NT2/D1 (cell line): ENCODE results near the gene MRPL24.

Experiments
- DNase-seq: peaks from one replicate; pipeline ENCODE4 v3.0.0-alpha.2; 2011; ENCODE audit warnings: low read depth, low spot score
- H3K27me3 ChIP-seq: 2 replicates; pipeline ENCODE4 v1.6.0; 2011; ENCODE audit warnings: mild to moderate bottlenecking; ENCODE audit not compliant: insufficient read length, insufficient read depth
- H3K36me3 ChIP-seq: 2 replicates; pipeline ENCODE4 v1.6.1; 2011; ENCODE audit warnings: mild to moderate bottlenecking, low read length, mixed read lengths; ENCODE audit not compliant: insufficient read depth, insufficient read length
- H3K4me1 ChIP-seq: 2 replicates; pipeline ENCODE4 v1.5.1; 2011; ENCODE audit not compliant: insufficient read depth, insufficient read length
- H3K4me3 ChIP-seq: 2 replicates; pipeline ENCODE4 v1.5.1; 2011; ENCODE audit warnings: low read depth; ENCODE audit not compliant: insufficient read length
- H3K9ac ChIP-seq: 2 replicates; pipeline ENCODE4 v1.6.0; 2011; ENCODE audit warnings: low read depth; ENCODE audit not compliant: insufficient read length
- H3K9me3 ChIP-seq: 2 replicates; pipeline ENCODE4 v1.5.1; 2011; ENCODE audit warnings: mild to moderate bottlenecking, low read length; ENCODE audit not compliant: insufficient read depth
- SUZ12 ChIP-seq: IDR thresholded peaks from 2 replicates; pipeline ENCODE4 v1.6.1; 2011; ENCODE audit not compliant: insufficient read length, insufficient read depth; ENCODE audit errors: extremely low read depth
- YY1 ChIP-seq: IDR thresholded peaks from 2 replicates; pipeline ENCODE4 v1.6.1; 2011; ENCODE audit not compliant: insufficient read length, insufficient read depth
- ZNF274 ChIP-seq: IDR thresholded peaks from 2 replicates; pipeline ENCODE4 v1.6.1; 2011; ENCODE audit warnings: mild to moderate bottlenecking, low read depth, low read length

The MRPL24 gene

DNA sequence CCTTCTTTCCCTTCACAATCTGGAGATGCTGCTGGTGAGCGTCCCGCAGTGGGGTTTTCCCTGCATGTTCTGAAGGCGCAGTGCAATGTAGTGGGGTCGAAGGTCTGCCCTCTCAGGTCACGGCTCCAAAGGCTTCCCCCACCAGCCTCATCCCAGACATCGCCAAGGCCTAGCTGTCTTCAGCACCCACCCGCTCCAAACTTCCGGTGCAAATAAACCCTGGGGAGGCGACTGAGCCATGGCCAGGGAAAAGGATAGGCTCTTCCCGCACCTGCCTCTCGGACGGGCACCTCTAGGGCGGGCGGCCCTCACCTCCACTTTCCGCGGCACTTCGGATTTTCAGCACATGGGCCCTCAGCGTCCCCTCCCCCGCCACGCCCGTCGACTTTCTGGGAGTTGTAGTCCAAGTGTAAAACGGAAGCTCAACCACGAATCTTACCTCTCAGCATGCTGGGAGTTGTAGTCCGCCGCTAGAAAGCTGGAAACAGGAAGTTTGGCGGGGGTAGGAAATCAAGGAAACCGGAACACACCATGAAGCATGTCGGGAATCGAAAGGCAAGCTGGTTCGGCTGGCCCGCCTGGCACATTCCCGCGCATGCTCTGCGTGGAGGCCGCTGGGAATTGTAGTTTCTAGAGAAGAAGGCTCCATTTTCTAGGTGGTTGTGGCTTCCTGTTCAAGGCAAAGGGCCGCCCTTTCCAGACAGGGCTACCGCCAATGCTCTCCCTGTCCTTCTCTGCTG, at the start of gene MRPL24:
Gene MRPL24, minus strand, starts transcription at position 348 of the 740 bp plus-strand sequence. CDS start 2,384 bp downstream, outside the sequence.
- H3K4me1 ChIP-seq: peaks cover 11% of the 10 kb centered on the region
- no peaks in the 10 kb centered on the region for H3K9me3 ChIP-seq
- peak within 1 kb of the TSS; percentile 99 for H3K9ac ChIP-seq
- H3K4me3 ChIP-seq: peak within 1 kb of the TSS; percentile 97
- DNase-seq: peak; percentile 100
- no peaks in the 10 kb centered on the region for H3K27me3 ChIP-seq
- no peak for TF ChIP-seq ZNF274
- peak; percentile 74 for TF ChIP-seq YY1
- no peak for TF ChIP-seq SUZ12
- H3K36me3 ChIP-seq: peaks cover 76% of the 10 kb centered on the region

DNA sequence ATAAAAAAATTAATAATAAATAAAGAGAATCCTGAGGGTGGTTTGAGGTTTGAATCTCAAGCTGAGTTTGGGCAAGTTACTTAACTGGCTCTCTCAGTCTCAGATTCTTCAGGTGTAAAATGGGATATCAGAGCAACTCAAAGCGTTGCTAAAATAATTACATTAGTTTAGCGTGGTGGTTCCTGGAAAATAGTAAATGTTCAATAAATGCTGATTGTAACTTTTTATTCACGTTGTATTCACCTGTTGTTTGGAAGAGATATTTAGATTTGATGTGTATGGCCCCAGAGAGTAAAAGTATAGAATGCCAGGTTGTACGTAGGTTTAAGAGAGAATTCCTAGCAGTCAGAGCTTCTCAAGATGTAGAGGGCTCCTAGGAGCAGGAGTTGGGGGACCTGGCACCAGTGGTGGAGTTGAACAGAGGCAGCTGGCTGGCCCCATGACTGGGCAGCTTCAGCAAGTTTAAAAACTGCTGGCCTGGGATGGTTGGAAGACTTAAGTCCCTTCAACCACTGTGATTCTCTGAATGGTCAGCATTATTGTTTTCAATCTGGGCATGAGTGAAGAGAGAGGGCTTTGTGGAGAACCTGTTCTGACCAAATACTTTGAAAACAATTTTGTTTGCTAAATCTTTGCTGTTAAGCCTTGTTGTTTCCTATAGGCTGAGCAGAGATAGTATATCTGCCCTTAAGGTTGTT, 48.9 kb upstream of the MRPL24 start:
- Histone ChIP-seq H3K9ac (no peak overlapping the region), H3K27me3 (no peaks in the 10 kb centered on the region), H3K4me1 (no peaks in the 10 kb centered on the region), H3K4me3 (no peak overlapping the region), H3K9me3 (no peaks in the 10 kb centered on the region), H3K36me3 (peaks cover 80% of the 10 kb centered on the region)
- no peak for TF ChIP-seq ZNF274
- no peak for TF ChIP-seq YY1
- TF ChIP-seq SUZ12: no peak
- no peak for DNase-seq

DNA sequence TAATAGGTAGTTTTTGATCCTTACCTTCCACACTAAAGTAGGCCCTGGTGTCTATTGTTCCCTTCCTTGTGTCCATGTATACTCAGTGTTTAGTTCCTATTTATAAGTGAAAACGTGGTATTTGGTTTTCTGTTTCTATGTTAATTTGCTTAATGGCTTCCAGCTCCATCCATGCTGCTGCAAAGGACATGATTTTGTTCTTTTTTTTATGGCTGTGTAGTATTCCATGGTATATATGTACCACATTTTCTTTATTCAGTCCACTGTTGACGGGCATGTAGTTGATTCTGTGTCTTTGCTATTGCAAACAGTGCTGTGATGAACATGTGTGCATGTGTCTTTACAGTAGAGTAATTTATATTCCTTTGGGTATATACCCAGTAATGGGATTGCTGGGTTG, 47.2 kb upstream of the MRPL24 start:
- Histone ChIP-seq H3K9ac (no peak overlapping the region), H3K4me3 (no peak overlapping the region), H3K27me3 (no peaks in the 10 kb centered on the region), H3K36me3 (peaks cover 83% of the 10 kb centered on the region), H3K4me1 (no peaks in the 10 kb centered on the region), H3K9me3 (no peaks in the 10 kb centered on the region)
- DNase-seq: no peak
- TF ChIP-seq YY1 (no peak), SUZ12 (no peak), ZNF274 (no peak)

DNA sequence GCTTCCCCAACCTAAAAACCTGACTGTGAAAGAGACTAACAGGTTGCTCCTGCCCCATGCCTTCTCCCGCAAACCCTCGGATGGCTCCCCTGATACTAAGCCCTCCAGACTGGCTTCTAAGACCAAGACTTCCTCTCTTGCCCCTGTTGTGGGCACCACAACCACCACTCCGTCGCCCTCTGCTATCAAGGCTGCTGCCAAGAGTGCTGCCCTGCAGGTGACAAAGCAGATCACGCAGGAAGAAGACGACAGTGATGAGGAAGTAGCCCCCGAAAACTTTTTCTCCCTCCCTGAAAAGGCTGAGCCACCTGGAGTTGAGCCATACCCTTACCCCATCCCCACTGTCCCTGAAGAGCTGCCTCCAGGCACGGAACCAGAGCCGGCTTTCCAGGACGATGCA, 45.8 kb upstream of the MRPL24 start:
- TF ChIP-seq SUZ12 (no peak), ZNF274 (no peak), YY1 (no peak)
- no peak for DNase-seq
- H3K36me3 ChIP-seq: peaks cover 83% of the 10 kb centered on the region

DNA sequence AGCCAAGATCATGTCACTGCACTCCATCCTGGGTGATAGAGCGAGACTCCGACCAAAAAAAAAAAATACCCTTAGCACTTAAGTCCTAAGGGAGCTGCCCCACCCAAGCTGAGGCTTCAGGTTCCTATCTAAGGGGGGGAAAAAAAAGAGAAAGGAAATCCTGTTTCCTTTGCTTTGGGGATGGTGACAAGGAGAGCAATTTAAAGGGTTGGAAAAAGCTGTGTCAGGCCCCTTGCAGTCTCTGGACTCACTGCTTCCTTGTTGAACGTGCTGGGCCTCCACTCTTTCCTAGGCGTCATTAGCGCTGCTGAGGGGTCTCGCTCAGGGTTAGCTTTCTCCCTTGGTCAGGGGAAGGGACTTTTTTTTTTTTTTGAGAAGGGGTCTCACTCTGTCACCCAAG, 44.6 kb upstream of the MRPL24 start:
- Histone ChIP-seq H3K27me3 (no peaks in the 10 kb centered on the region), H3K9me3 (no peaks in the 10 kb centered on the region), H3K9ac (no peak overlapping the region), H3K4me1 (no peaks in the 10 kb centered on the region), H3K4me3 (no peak overlapping the region), H3K36me3 (peaks cover 81% of the 10 kb centered on the region)
- no peak for TF ChIP-seq ZNF274
- TF ChIP-seq SUZ12: no peak
- no peak for DNase-seq

More for the DNA sequence above, 45.8 kb upstream of the MRPL24 start:
- Histone ChIP-seq H3K27me3 (no peaks in the 10 kb centered on the region), H3K4me3 (no peak overlapping the region), H3K9me3 (no peaks in the 10 kb centered on the region), H3K9ac (no peak overlapping the region), H3K4me1 (no peaks in the 10 kb centered on the region)

DNA sequence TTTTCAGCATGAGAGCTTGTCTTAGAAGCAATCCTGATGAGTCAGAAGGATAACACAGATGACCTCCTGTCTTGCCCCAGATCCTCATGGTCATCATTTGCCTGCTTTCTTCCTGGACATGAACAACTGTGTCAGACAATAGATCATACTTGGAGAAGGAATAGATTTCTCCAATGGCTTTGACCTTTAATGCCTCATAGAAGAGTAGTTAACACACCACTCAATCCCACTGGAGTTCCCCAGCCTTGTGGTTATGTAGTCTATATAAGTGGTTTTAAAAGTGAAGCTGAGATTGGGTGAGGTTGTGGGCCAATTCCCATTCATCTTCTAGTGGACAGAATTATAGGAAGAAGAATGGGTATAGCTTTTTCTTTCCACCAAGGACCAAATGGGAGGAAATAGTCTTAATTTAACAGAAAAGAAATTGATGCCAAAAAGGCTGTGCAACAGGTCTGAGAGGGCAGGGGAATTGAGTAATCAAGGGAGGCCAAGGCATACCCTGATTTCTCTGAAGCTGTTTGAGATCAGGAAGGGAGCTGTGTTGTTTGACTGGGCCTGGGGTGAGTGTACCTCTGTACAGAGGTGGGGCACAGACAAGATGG, 40.8 kb upstream of the MRPL24 start:
- H3K4me1 ChIP-seq: no peaks in the 10 kb centered on the region
- H3K9ac ChIP-seq: no peak overlapping the region
- no peaks in the 10 kb centered on the region for H3K27me3 ChIP-seq
- no peak overlapping the region for H3K4me3 ChIP-seq
- H3K36me3 ChIP-seq: peaks cover 65% of the 10 kb centered on the region
- no peak for TF ChIP-seq YY1
- TF ChIP-seq SUZ12: no peak
- TF ChIP-seq ZNF274: no peak
- no peaks in the 10 kb centered on the region for H3K9me3 ChIP-seq
- DNase-seq: no peak

DNA sequence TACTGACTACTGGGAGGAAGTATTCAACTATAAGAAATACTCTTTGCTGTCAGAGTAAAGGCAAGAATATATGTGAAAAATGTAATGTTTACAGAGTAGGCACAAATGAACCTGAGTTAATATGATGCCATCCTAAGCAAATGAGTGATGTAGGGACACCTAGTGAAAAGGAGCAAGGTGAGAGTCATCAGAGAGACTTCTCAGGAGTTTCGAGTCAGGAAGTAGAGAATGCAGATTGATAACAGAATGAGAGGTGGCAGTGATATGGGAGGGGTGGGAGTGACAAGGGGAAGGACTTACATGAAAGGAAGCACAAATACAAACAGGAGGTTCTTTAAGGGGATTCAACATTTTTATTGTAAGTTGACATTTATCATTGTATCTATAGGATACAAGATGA, 36.7 kb upstream of the MRPL24 start:
- H3K4me3 ChIP-seq: no peak overlapping the region
- no peak for DNase-seq
- no peaks in the 10 kb centered on the region for H3K27me3 ChIP-seq
- peaks cover 45% of the 10 kb centered on the region for H3K36me3 ChIP-seq
- H3K9ac ChIP-seq: no peak overlapping the region
- H3K4me1 ChIP-seq: no peaks in the 10 kb centered on the region
- no peaks in the 10 kb centered on the region for H3K9me3 ChIP-seq
- TF ChIP-seq ZNF274 (no peak), SUZ12 (no peak), YY1 (no peak)
